Body of pancreas (tissue), 4 donors: ENCODE results near the gene MCUR1. TPM values are rescaled to one million over a fixed set of nuclear protein-coding genes. Genes with fewer than 3 reads are reported as not detected.
"Not testable (repeated sequence)": the region's sequence is repeated elsewhere in the genome, so short reads cannot be mapped to it uniquely, and the experiment has no call there.

ENCODE experiments used
- ATAC-seq: fragments of 150-250 bp; one replicate; pipeline ENCODE4 v1.9.1; 2016
- DNase-seq, 4 donors: peaks; one replicate each; pipeline ENCODE4 v3.0.0-alpha.2; 2019
- H3K27ac ChIP-seq, 4 donors: fragments of 200-600 bp; sonication (generic); 1 replicate in 3 of 4; 2 replicates in 1 of 4; pipeline versions ENCODE4 v1.5.1 to v1.6.1; 2016 to 2019; ENCODE audit warnings: mild to moderate bottlenecking in 1 of 4, mixed read lengths in 1 of 4, moderate library complexity in 1 of 4
- H3K27me3 ChIP-seq, 2 donors: fragments of 200-600 bp; sonication (generic); one replicate each; pipeline ENCODE4 v1.6.0; 2016; ENCODE audit warnings: mild to moderate bottlenecking in 1 of 2
- H3K36me3 ChIP-seq, 2 donors: fragments of 200-600 bp; sonication (generic); replicated peaks in 1 of 2; 2 replicates each; pipeline ENCODE4 v1.5.1; 2016; ENCODE audit warnings: low read depth in 2 of 2; ENCODE audit not compliant: insufficient read depth in 1 of 2
- H3K4me1 ChIP-seq: fragments of 200-600 bp; sonication (generic); one replicate; pipeline ENCODE4 v1.6.0; 2016
- H3K4me3 ChIP-seq, 2 donors: fragments of 200-600 bp; sonication (generic); 1 replicate in 1 of 2; 2 replicates in 1 of 2; pipeline ENCODE4 v1.5.1; 2016 to 2019
- H3K9me3 ChIP-seq, 3 donors: fragments of 200-600 bp; sonication (generic); 1 replicate in 2 of 3; 2 replicates in 1 of 3; pipeline ENCODE4 v1.5.1; 2016
- CTCF ChIP-seq, 7 experiments: fragments of 450-650 bp in 4 of 7; fragments of 200-600 bp in 3 of 7; sonication (generic) in 3 of 7; IDR thresholded peaks; one replicate each; pipeline ENCODE4 v1.5.1; 2016 to 2019; ENCODE audit warnings: antibody characterized with exemption in 7 of 7
- POLR2A ChIP-seq, 3 donors: fragments of 450-650 bp; IDR thresholded peaks; one replicate each; pipeline ENCODE4 v1.6.1; 2016; ENCODE audit warnings: antibody characterized with exemption in 3 of 3, mild to moderate bottlenecking in 2 of 3
- WGBS, 2 donors: methylation state at CpG; one replicate each; pipeline ENCODE4 v1.1.5; 2017; 5-methylcytosine and 5-hydroxymethylcytosine counted together
- intact Hi-C: fragments of 100-400 bp; cut with DNase I; formaldehyde crosslinking; loops from one replicate; pipeline ENCODE4 v1.15.1; 2023
- total RNA-seq, 2 donors: library from RNA; depleted of rRNA; stranded (reverse); fragments of >200 nt; gene quantifications; one replicate each; pipeline ENCODE4 v1.1.0, GENCODE V29; 2016

Gene MCUR1
- total RNA-seq, 2 donors from 2014 or later = 10.4 to 20.8 TPM

- no peaks in the 10 kb centered on the region for H3K36me3 ChIP-seq
- no peak overlapping the region for H3K4me3 ChIP-seq
- no peak for ATAC-seq
- no peak overlapping the region for H3K27ac ChIP-seq
- DNase-seq = no peak
- intact Hi-C loops = no loop called here
- TF ChIP-seq POLR2A (IDR thresholded peaks at IDR 0.05) (no peak), CTCF (IDR thresholded peaks at IDR 0.05) (no peak)
- H3K27me3 ChIP-seq = no peaks in the 10 kb centered on the region
- H3K4me1 ChIP-seq = no peaks in the 10 kb centered on the region
- WGBS, 2 donors = 42 to 58% methylated on average over 1 of the region's 1 CpG
- H3K9me3 ChIP-seq = no peaks in the 10 kb centered on the region
These were observed 20.4 kb upstream of the MCUR1 start for GRCh38 chr6:13834790-13835189.

GRCh38 chr6:13834018-13834417 is 19.7 kb upstream of the MCUR1 start:
- not testable (repeated sequence) for ATAC-seq
- WGBS, 2 donors = 55 to 66% methylated on average over 5 of the region's 5 CpGs

GRCh38 chr6:13832778-13833177 is 18.4 kb upstream of the MCUR1 start:
- intact Hi-C loops = no loop called here
- Histone ChIP-seq H3K4me3 (no peak overlapping the region), H3K4me1 (no peaks in the 10 kb centered on the region), H3K36me3 (no peaks in the 10 kb centered on the region), H3K27ac (no peak overlapping the region), H3K9me3 (no peaks in the 10 kb centered on the region), H3K27me3 (no peaks in the 10 kb centered on the region)
- DNase-seq = no peak
- ATAC-seq = no peak
- 55 to 59% methylated on average over 1 of the region's 1 CpG for WGBS, 2 donors
- TF ChIP-seq CTCF (IDR thresholded peaks at IDR 0.05) = no peak
- no peak for TF ChIP-seq POLR2A (IDR thresholded peaks at IDR 0.05)

More at GRCh38 chr6:13834018-13834417, 19.7 kb upstream of the MCUR1 start:
- DNase-seq, H3K27ac ChIP-seq, H3K27me3 ChIP-seq, H3K4me3 ChIP-seq, H3K9me3 ChIP-seq, intact Hi-C loops, H3K4me1 ChIP-seq, H3K36me3 ChIP-seq: not testable (repeated sequence)

- no peaks in the 10 kb centered on the region for H3K36me3 ChIP-seq
- intact Hi-C loops = no loop called here
- WGBS, 2 donors = 71 to 72% methylated on average over 7 of the region's 7 CpGs
- no peaks in the 10 kb centered on the region for H3K9me3 ChIP-seq
- H3K27ac ChIP-seq = no peak overlapping the region
- no peaks in the 10 kb centered on the region for H3K4me1 ChIP-seq
- no peaks in the 10 kb centered on the region for H3K27me3 ChIP-seq
- no peak overlapping the region for H3K4me3 ChIP-seq
- DNase-seq (no peak), ATAC-seq (no peak)
- TF ChIP-seq POLR2A (IDR thresholded peaks at IDR 0.05) = no peak
These were observed 17.3 kb upstream of the MCUR1 start for GRCh38 chr6:13831615-13832014.

GRCh38 chr6:13830803-13831202 is 16.4 kb upstream of the MCUR1 start:
- ATAC-seq = no peak
- H3K4me1 ChIP-seq = no peaks in the 10 kb centered on the region
- intact Hi-C loops = no loop called here
- no peaks in the 10 kb centered on the region for H3K27me3 ChIP-seq
- H3K27ac ChIP-seq = no peak overlapping the region
- WGBS, 2 donors = 86 to 87% methylated on average over 4 of the region's 4 CpGs
- no peak overlapping the region for H3K4me3 ChIP-seq
- TF ChIP-seq POLR2A (IDR thresholded peaks at IDR 0.05) (no peak), CTCF (IDR thresholded peaks at IDR 0.05) (no peak)
- no peaks in the 10 kb centered on the region for H3K36me3 ChIP-seq
- no peaks in the 10 kb centered on the region for H3K9me3 ChIP-seq
- no peak for DNase-seq

GRCh38 chr6:13829419-13829818 is 15.1 kb upstream of the MCUR1 start:
- H3K4me3 ChIP-seq = not testable (repeated sequence)

GRCh38 chr6:13828656-13829301 is 14.4 kb upstream of the MCUR1 start:
- H3K36me3 ChIP-seq, intact Hi-C loops, H3K9me3 ChIP-seq, ATAC-seq, DNase-seq, H3K4me3 ChIP-seq, H3K27me3 ChIP-seq, H3K27ac ChIP-seq, H3K4me1 ChIP-seq: not testable (repeated sequence)
- WGBS, 2 donors = 83 to 88% methylated on average over 11 of the region's 11 CpGs

More at GRCh38 chr6:13829419-13829818, 15.1 kb upstream of the MCUR1 start:
- H3K27me3 ChIP-seq, H3K9me3 ChIP-seq, ATAC-seq, intact Hi-C loops, H3K36me3 ChIP-seq, DNase-seq, H3K27ac ChIP-seq, H3K4me1 ChIP-seq: not testable (repeated sequence)
- 81 to 87% methylated on average over 5 of the region's 5 CpGs for WGBS, 2 donors
